Cardiac fibroblast (primary cell): ENCODE measurements around the gene ADIPOR2.
A peak's percentile ranks its signal among the peaks of the same experiment; 100 is the strongest.

Experiments used
- DNase-seq, 2 donors: peaks; one replicate each; pipeline versions ENCODE4 v3.0.0 to v3.0.0-alpha.2; 2010; ENCODE audit warnings: low read depth in 2 of 2
- H3K4me3 ChIP-seq, 2 donors: replicated peaks in 1 of 2; 1 replicate in 1 of 2; 2 replicates in 1 of 2; pipeline ENCODE4 v1.5.1; 2011; ENCODE audit warnings: low read depth in 2 of 2, low read length in 2 of 2, mild to moderate bottlenecking in 2 of 2, moderate library complexity in 1 of 2
- TF ChIP-seq, protein P1 (sequence below): IDR thresholded peaks from one replicate; pipeline ENCODE4 v1.5.1; 2011; ENCODE audit warnings: low read depth, mild to moderate bottlenecking, low read length, inconsistent platforms

ADIPOR2 gene

DNA sequence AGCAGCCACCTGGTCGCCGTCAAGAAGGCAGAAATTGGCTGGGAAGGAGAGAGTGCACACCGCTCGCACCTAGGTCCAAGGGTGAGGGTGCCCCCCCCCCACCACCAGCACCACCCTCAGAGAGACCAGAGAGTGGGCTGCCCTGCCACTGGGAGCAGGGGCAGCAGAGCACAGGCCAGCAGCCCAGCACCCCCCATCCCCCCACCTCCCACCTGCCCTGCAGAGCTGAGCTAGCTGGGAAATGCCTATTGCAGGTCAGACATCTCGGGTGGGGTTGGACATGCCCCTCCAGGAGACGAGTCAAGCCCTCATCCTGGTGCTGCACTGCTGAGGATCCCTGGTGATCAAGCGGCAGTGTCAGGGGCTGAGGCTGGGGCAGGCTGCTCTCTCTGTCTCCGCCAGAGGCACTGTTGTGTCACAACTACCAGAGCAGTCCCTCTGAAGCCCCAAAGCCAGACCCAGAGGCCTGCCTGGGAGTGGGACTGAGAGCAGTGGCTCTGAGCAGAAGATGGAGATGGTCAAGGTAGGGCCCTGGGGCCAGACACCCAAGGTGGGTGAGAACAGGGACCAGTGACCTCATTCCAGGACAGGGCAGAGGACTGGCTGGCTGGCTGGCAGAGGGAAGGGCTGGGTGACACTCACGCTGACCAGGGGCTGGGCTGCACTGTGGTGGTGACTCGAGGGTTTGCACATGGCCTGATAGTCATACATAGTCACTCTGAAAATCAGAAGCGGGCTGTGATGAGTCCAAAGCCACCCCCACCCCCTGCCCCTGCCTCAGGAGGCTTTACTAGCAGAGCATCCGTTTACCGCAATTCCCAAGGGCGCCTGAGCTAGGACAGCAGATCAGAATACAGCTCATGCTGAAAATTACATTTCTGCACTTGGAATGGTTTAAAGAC, 109.8 kb downstream of the ADIPOR2 start:
- TF ChIP-seq, protein P1, sequence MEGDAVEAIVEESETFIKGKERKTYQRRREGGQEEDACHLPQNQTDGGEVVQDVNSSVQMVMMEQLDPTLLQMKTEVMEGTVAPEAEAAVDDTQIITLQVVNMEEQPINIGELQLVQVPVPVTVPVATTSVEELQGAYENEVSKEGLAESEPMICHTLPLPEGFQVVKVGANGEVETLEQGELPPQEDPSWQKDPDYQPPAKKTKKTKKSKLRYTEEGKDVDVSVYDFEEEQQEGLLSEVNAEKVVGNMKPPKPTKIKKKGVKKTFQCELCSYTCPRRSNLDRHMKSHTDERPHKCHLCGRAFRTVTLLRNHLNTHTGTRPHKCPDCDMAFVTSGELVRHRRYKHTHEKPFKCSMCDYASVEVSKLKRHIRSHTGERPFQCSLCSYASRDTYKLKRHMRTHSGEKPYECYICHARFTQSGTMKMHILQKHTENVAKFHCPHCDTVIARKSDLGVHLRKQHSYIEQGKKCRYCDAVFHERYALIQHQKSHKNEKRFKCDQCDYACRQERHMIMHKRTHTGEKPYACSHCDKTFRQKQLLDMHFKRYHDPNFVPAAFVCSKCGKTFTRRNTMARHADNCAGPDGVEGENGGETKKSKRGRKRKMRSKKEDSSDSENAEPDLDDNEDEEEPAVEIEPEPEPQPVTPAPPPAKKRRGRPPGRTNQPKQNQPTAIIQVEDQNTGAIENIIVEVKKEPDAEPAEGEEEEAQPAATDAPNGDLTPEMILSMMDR = peak; percentile 63
- peak; percentile 30 to 66 for DNase-seq
- no peak overlapping the region for H3K4me3 ChIP-seq

DNA sequence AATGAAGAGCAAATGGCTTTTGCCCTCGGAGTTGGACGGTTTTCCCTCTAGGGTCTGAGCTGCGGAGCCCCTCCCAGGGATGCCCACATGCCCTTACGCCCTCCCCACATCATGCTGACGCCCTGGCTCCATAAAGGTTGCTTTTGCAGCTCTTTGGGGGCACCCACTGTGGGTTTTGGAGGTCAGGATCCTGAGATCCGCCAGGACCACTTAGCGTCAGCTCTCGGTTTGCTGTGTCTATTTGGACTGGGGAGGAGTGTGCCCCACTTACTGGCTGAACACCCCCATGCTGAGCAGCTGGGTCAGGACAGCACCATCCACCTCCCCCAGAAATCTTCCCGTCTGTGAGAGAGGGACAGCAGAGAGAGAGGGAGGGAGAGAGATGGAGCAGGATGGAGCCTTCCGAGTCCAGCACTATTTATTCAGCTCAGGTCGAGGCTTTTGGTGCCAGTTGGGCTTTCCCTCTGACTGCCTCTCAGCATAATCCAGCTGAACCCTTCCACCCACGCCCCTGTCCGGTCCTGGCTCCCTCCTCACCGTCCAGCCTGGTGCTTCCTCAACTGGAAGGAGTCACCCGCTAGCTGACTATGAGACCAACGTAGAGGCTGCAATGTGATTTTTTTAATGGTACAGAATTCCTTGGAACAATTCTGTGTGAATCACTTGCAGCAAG, 110.6 kb downstream of the ADIPOR2 start:
- TF ChIP-seq, protein P1 = no peak
- DNase-seq = no peak
- no peak overlapping the region for H3K4me3 ChIP-seq

DNA sequence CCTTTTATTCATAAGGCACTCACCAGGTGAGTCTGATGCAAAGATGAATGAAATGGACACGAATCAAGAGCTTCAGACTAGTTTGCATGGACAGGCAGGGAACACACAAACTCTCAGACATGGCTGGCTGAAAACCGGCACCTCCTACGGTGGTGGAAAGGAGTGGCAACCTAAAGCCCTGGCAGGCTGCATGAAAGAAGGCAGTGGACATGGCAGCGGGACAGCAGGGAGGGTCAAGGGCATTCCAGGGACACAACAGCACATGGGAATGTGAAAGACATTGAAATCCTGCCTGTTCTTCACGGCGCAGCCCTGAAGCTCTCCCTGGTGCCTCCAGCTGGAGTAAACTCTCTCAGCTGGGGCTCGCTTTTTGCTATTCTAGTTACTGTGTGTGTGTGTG, 112.9 kb downstream of the ADIPOR2 start:
- TF ChIP-seq, protein P1 = no peak
- no peak overlapping the region for H3K4me3 ChIP-seq
- no peak for DNase-seq

DNA sequence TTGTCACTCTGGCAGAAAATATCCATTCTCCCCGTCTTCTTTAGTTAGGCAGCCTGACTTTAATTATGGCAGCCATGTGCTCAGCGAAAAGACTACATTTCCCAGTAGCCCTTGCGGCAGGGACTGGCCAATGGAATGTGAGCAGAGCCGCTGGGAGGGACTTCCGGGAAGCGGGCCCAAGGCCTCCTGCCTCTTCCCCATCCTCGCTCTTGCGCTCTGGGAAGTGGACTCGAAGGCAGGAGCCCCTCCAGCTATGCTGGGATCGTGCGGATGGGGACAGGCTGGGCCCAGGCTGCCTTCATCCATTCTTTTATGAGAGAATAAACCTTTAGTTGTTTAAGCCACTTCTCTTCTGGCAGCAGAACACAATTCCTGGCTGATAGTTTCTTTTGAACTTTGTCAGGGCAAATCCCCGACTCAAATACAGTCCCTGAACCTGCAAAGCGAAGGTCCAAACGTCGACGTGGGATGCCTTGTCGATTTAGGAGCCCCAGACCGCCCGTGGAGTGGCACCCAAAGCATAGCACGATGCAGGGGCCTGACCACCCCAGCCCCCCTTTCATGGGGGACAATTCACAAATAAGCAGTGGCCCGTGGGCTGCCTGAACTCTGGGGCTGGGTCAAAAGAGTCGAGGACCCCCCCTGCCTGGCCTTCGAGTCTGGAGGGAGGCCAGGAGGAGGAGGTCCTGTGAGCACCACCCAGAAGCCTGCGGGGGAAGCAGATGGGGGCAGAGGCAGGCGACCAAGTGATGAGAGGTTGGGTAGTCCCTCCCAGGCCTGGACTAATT, 113.9 kb downstream of the ADIPOR2 start:
- TF ChIP-seq, protein P1 = no peak
- DNase-seq = peak; percentile 92 to 93
- H3K4me3 ChIP-seq = no peak overlapping the region

DNA sequence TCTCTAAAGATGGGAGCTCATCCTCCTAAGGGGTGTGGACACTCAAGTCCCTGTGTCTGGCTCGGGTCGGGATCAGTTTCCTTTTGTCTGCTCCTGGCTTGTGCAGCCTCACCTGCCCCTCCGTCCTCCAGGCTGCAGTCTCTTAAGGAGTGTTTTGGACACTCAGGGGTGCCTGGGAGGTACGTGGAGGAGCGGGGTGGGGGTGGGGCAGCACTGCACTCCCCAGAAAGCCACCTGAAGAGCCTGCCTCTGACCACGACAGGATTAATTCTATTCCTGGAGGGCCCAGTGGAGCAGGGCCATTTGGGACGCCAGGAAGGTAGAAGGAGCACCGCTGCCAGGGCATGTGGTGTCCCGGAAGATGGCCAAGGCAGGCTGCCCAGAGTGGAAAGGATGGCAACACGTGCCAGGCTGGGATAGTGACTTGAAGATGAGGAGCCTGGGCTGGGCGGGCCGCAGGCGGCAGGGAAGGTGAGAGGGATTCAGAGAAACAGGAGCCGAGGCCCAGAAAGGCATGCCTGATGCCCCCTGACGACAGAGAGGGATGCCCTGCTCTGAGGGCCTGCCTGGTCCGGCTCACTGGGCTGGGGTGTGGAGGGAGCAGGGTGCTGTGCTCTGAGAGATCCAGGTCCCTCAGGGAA, 114.7 kb downstream of the ADIPOR2 start:
- DNase-seq = no peak
- TF ChIP-seq, protein P1 = no peak

DNA sequence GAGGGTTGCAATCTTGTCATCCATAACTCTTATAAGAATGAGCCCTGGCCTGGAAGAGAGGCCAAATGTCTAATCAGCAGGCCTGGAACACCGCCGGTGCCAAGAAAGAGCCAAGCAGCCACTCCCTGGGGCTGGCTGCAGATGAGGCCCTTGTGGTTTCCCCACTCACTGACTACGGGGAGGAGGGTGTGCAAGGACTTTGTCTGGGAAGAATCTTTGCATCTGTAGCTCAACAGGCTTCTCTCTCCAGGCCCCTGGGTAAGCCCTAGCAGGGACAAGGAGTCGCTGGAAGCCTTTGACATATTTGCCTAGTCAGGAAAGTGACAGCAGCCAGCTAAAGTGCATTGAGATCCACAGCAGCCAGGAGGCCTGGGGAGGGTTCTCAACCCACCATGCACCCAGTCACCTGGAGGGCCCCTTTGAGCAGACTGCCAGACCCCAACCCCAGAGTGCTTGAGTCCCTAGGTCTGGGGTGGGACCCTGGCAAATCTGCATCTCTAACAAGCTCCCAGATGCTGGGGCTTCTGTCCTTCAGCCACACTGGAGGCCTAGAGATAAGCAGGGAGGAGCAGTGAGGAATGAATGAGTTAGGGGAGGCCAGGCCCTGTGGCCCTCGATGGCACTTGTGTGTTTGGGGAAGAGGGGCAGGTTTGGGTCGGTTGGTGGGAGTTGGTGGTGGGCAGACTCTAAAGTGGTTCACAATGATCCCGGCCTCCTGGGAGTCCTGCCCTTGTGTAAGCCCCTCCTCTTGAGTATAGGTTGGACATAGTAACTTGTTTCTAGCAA, 115.6 kb downstream of the ADIPOR2 start:
- TF ChIP-seq, protein P1 = no peak
- no peak overlapping the region for H3K4me3 ChIP-seq
- DNase-seq = peak in 1 of 2 donors; percentile 69

More for the DNA sequence above, 114.7 kb downstream of the ADIPOR2 start:
- H3K4me3 ChIP-seq = no peak overlapping the region
